ENCODE results near the gene MGAT4B. TPM values are rescaled to one million over a fixed set of nuclear protein-coding genes. Genes with fewer than 3 reads are reported as not detected.

The MGAT4B gene
- total RNA-seq, 1 donor from 2014 or later = 160 TPM

GRCh38 chr5:179779826-179780225, 26.8 kb downstream of the MGAT4B start:
- DNase-seq (ENCODE audit: low spot score) = no peak
- intact Hi-C loops (cut with DNase I) = no loop called here

- DNase-seq (ENCODE audit: low spot score) = no peak
- intact Hi-C loops (cut with DNase I) = no loop called here
These were observed 28.1 kb downstream of the MGAT4B start for GRCh38 chr5:179778591-179778990.

GRCh38 chr5:179777909-179778308, 28.8 kb downstream of the MGAT4B start:
- intact Hi-C loops (cut with DNase I) = no loop called here
- DNase-seq (ENCODE audit: low spot score) = no peak

GRCh38 chr5:179777456-179777855, 29.2 kb downstream of the MGAT4B start:
- DNase-seq (ENCODE audit: low spot score) = no peak
- intact Hi-C loops (cut with DNase I) = no loop called here

GRCh38 chr5:179776411-179776938, 30.2 kb downstream of the MGAT4B start:
- intact Hi-C loops (cut with DNase I) = no loop called here
- DNase-seq (ENCODE audit: low spot score) = no peak

- intact Hi-C loops (cut with DNase I) = no loop called here
- DNase-seq (ENCODE audit: low spot score) = no peak
These were observed 32.2 kb downstream of the MGAT4B start for GRCh38 chr5:179774442-179774841.

- intact Hi-C loops (cut with DNase I) = no loop called here
- no peak for DNase-seq (ENCODE audit: low spot score)
These were observed 33.0 kb downstream of the MGAT4B start for GRCh38 chr5:179773686-179774040.

GRCh38 chr5:179772351-179772750, 34.3 kb downstream of the MGAT4B start:
- no peak for DNase-seq (ENCODE audit: low spot score)
- intact Hi-C loops (cut with DNase I) = no loop called here

- no peak for DNase-seq (ENCODE audit: low spot score)
- intact Hi-C loops (cut with DNase I) = no loop called here
These were observed 35.3 kb downstream of the MGAT4B start for GRCh38 chr5:179771311-179771895.

GRCh38 chr5:179769796-179770195, 36.9 kb downstream of the MGAT4B start:
- DNase-seq (ENCODE audit: low spot score) = no peak
- intact Hi-C loops (cut with DNase I) = no loop called here

- intact Hi-C loops (cut with DNase I) = no loop called here
These were observed 37.4 kb downstream of the MGAT4B start for GRCh38 chr5:179769271-179769670.

GRCh38 chr5:179768326-179769085, 38.2 kb downstream of the MGAT4B start:
- no peak for DNase-seq (ENCODE audit: low spot score)
- intact Hi-C loops (cut with DNase I) = no loop called here

More at GRCh38 chr5:179769271-179769670, 37.4 kb downstream of the MGAT4B start:
- no peak for DNase-seq (ENCODE audit: low spot score)

- DNase-seq (ENCODE audit: low spot score) = no peak
- intact Hi-C loops (cut with DNase I) = no loop called here
These were observed 39.1 kb downstream of the MGAT4B start for GRCh38 chr5:179767496-179768100.

- intact Hi-C loops (cut with DNase I) = no loop called here
These were observed 39.8 kb downstream of the MGAT4B start for GRCh38 chr5:179766726-179767455.

GRCh38 chr5:179766021-179766725, 40.5 kb downstream of the MGAT4B start:
- no peak for DNase-seq (ENCODE audit: low spot score)
- intact Hi-C loops (cut with DNase I) = no loop called here

More at GRCh38 chr5:179766726-179767455, 39.8 kb downstream of the MGAT4B start:
- DNase-seq (ENCODE audit: low spot score) = no peak

GRCh38 chr5:179765400-179765799, 41.3 kb downstream of the MGAT4B start:
- DNase-seq (ENCODE audit: low spot score) = no peak
- intact Hi-C loops (cut with DNase I) = no loop called here

GRCh38 chr5:179764056-179764455, 42.6 kb downstream of the MGAT4B start:
- DNase-seq (ENCODE audit: low spot score) = no peak
- intact Hi-C loops (cut with DNase I) = loop anchor here (1.0 to 5.0 kb wide), 2 partner anchors 32 to 702 kb away; partner anchors contain the start of gene ZNF354C

- no peak for DNase-seq (ENCODE audit: low spot score)
- intact Hi-C loops (cut with DNase I) = loop anchor here (5.0 kb wide), 1 partner anchor 701 kb away; the partner anchor contains the start of gene ZNF354C
These were observed 43.3 kb downstream of the MGAT4B start for GRCh38 chr5:179763215-179763945.

- intact Hi-C loops (cut with DNase I) = loop anchor here (5.0 kb wide), 1 partner anchor 700 kb away; the partner anchor contains the start of gene ZNF354C
- no peak for DNase-seq (ENCODE audit: low spot score)
These were observed 43.9 kb downstream of the MGAT4B start for GRCh38 chr5:179762781-179763176.
